DLD1 (cell line): ENCODE measurements around the gene CHERP.
"Not testable (repeated sequence)": the region's sequence is repeated elsewhere in the genome, so short reads cannot be mapped to it uniquely, and the experiment has no call there.

ENCODE experiments used
- in situ Hi-C: cut with HindIII; loops from 2 replicates; pipeline ENCODE4 v1.10.0; 2017; ENCODE audit warnings: low sequenced_read_pairs

CHERP gene

DNA sequence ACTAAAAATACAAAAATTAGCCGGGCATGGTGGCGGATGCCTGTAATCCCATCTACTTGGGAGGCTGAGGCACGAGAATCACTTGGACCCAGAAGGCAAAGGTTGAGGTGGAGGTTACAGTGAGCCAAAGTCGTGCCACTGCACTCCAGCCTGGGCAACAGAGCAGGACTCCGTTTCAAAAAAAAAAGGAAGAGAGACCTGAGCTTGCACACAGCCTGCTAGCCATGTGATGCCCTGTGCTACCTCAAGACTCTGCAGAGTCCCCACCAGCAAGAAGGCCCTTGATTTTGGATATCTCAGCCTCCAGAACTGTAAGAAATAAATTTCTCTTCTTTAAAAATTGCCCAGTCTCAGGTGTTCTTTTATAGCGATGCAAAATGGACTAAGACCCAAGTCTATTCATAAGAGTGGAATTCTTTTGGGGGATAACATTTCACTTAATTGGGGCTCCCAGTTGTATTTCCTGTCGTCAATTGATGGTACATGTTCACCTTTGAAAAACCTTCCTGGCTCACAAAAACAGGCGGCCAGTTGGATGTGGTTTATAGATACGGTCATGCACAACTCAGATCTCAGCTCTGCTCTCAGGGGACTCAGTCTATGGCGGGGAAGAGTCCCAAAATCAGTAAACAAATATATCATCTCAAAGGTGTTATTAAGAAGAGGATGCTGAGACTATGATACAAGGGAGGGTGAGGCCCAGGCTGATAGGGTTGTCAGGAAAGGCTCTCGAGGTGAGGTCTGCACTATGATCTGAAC, 2.4 kb upstream of the CHERP start:
- in situ Hi-C loops: no loop called here

DNA sequence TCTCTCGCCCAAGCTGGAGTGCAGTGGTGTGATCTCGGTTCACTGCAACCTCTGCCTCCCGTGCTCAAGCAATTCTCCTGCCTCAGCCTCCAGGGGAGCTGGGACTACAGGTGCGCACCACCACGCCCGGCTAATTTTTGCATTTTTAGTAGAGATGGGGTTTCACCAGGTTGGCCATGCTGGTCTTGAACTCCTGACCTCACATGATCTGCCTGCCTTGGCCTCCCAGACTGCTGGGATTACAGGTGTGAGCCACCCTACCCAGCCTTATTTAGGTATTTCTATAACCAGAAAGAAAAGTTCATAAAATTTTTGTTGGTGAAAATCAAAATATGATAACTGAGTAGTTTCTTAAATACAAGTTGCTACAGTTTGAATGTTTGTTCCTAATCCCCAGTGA, 1.5 kb upstream of the CHERP start:
- in situ Hi-C loops: not testable (repeated sequence)

DNA sequence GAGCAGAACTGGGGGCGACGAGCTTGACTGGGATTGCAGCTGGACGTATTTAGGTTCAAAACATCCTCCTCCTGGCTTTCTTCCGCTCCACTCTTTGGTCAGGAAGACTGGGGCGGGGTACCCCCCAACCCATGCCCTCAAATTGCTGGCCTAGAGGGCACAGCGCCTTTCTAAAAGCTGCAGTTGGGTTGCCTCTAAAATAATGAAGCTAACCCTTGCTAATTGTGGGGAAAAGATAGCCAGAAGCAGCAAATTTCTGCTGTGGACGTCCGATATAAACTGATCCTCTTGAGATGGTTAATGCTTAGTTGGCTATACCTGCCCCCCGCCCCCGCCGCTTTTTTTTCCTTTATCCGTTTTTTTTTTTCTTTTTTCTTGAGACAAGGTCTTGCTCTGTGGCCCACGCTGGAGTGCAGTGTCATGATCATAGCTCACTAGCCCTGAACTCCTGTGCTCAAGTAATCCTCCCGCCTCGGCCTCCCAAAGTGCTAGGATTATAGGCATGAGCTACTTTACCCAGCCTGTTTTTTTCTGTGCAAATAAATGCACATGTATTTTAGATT, 754 bp upstream of the CHERP start:
- in situ Hi-C loops: no loop called here

DNA sequence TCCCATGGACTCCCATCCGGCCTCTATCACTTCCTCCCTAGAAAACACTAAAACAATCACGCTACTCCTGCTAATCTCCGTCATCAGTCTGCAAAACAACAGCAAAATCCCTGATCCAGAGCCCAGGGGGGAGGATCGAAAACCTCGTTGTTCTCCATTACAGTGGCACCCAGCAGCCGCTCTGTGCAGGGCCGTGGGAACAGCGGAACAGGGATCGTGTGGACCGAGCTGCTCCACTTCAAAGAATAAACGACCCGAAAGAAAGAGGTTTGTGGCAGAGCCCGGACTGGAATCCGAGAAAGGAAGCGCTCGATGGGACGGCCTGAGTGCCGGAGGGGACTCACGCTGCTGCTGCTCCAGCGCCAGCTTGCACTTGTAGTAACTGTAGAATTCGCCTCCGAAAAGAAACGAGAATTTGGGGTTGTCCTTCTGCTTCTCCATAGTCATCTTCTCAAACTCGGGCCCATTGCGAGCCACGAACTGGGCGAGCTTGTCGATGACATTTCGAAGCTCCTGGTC, 652 bp downstream of the CHERP start:
- in situ Hi-C loops: no loop called here

DNA sequence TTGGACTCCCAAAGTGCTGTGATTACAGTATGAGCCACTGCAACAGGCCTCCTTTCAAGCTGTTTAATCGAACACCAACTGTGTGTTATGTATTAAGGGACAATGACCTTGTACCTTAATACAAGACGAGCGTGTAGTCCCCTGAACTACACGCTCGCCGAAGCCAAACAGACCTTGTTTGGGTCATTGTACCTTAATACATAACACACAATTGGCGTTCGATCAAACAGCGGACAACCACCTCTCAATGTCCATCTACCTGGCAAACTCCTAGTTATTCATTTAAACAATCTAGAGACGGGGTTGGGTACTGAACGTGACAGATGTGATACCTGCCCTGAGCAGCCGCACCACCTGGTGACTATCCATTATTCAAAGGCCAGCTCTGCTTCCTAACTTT, 1.3 kb downstream of the CHERP start:
- in situ Hi-C loops: no loop called here

DNA sequence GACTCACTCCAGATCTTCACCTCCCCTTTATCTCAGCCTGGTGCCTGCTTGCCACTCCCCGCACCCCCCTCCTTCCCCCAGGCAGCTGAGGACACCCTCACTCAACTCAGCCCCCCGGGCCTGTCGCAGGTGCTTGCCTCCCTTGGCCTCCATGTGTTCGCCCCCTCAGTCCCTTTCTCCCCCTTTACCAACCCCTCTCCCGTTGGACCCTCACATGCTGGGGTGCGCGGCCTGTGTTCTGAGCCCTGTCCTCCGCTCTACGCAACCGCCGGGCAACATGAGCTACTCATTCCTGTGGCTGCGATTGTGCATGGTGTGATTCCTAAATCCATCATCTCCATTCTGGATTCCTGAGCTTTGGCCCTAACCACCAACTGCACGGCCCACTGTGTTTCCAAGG, 5.1 kb downstream of the CHERP start:
- in situ Hi-C loops: no loop called here

DNA sequence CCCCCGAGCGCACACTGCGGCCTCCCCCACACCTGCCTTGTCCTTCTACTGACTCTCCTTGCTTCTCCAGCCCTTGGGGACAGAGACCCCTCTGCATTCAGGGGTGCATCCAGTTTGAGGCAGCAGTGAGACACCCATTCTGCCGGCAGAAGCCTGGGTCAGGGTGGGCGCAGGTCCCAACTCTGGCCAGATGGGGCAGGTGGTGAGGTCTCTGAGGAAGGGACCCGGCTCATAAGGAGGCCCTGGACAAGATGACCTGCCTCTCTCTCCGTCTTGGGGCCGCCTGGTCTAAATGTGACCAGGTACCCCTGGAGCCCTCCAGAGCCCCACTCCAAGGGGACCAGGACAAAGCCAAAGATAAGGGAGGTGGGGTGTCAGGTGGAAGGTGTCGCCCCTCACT, 6.1 kb downstream of the CHERP start:
- in situ Hi-C loops: no loop called here

DNA sequence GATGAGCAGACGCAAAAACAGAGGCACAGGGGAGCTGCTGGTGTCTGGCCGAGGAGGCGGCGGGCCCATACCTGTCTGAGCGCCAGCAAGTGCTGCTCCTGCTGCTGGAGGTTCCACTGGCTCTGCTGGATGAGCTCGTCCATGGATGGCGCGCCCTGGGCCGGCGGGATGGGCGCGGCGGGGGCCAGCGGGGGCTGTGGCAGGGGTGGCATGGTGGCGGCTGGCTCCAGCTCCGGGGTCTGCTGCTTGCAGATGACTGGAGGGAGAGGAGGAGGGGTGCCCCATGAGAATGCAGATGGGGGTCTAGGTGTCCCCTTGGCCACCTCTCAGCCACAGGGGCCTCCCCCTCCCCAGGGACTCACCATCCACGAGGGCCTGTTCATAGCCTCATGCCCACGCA, 6.9 kb downstream of the CHERP start:
- in situ Hi-C loops: no loop called here

DNA sequence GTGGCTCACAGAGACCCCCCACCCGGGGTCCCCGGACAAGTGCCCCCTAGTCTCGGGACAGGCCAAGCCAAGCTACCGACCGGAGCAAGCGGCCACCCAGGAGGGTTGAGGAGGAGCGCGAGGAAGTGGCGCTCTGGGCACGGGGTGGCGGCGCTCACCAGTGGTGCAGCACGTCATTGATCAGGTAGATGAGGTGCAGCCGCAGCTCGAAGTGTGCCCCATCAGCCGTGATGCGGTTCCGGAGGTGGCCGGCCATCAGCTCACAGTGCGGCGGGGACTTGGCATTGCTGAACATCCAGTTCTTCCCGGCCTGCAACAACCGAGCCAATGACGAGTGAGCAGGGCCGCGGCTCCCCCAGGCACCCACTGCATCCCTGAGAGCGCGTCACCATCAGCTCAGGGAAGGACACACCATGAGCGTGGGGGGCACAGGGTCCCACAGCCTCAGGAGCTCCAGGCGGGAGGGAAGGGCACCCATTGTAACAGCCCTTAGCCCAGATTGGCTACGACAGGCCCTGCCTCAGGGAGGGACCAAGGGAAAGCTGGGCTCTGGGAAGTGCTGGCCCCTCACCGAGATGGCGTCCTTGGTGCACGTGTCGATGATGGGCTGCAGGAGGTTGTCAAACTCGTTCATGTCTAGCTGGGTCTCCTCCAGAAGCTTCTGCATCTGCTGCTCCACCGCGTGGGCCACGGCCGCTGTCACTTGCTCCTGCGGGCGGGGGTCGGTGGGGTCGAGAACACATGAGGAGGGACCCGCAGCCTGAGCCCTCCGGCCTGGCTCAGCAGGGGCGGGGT, 9.6 kb downstream of the CHERP start:
- in situ Hi-C loops: no loop called here

DNA sequence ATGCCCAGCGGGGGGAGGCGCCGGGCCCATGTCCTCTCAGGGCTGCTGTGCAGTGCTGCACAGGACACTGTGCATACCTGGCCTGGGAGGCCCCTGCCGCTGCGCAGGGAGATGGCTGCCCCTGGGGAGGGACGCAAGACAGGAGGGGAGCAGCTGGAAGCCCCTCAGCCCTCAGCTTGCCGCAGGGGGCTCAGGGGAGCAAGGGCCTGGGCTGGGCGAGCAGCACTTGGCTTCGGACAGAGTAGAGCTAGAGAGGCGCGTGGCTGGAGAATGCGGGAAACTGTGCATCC, 10.9 kb downstream of the CHERP start:
- in situ Hi-C loops: no loop called here

DNA sequence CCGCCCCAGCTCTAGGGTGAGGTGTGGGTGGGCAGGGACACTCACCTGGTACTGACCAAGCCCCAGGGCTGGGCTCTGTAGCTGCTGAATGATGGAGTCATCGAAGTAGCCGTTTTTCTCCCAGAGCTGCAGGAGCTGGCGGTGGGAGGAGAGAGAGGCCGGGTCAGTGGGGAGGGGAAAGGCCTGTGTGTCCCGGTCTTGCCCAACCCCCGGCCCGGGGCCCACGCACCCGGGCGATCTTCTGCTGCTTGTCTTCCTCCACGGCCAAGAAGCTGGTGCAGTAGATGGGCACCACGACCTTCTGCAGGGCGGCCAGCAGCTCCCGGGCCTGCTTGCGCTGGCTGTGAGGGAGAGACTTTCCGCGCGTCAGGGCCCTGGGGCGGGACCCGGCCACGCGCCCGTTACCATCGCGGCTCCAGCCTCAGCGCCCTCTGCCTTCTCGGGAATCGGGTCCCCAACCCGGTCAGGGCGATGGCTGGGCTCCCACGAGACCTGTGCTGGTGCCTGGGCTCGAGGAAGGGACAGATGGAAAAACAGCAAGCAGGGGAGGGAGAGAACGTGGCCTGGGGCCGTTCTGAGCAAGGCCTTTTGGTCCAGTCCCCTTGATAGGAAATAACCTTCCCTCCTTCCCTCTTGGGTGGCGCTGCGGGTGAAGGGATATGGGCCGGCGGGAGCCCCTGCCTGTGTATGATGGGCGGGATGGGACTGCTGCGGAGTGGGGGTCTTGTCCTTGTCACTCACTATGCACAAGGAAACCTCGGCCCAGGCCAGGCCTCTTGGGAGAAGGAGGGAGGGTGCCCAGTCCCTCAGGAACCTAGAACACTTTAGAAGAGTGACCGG, 11.5 kb downstream of the CHERP start:
- in situ Hi-C loops: no loop called here

DNA sequence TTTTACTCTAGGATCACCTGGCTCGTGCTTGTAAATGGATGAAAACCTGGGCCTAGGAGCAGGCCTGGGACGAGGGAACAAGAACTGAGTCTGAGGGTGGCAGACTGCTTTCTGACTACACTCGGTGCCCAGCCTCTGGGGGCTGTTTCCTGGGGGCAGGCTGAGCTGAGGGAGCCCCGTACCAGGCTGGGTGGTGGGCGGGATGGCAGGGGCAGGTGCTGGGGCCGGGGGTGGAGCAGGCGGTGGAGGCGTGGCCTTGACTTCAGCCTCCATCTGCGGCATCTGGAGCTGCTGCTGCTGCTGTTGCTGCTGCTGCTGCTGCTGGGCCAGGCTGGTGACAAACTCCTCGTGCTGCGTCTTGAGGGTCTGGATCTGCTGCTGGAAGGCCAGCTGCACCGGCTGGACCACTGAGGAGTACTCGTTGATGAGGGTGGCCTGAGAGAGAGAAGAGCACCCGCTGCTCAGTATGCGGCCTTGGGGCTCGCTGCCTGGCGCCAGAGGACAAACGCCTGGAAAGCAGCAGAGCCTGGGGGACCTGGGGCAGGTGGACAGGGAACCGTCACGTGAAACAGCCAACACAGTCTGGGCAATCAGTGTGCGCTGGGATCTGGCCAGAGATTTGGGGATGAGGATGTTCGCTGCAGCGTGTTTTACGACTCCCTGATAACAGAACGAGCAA, 12.6 kb downstream of the CHERP start:
- in situ Hi-C loops: no loop called here

DNA sequence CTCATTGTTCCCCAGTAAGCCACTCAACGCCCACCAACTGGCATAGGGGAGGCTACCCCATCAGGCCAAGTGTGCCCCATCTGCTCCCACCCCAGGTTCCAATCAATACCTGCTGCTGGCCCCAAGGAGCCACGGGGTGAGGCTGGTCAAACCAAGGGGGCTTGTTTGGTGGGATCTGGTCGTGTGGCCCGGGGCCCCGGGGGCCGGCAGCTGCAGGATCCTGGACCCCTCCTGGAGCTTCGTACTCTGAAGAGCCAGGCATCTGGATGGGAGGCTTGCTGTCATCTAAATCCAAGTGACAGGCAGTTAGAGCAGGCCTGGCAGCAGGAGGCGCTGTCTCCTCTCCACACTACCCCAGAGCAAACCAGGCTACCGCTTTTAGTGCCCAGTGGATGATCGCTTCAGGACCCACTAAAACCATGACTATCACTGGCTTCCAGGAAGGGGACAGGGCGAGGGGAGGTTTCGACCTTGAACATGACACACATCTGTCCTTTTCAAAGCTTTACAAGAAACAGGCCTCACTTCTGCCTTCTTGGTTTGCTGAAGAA, 14.2 kb downstream of the CHERP start:
- in situ Hi-C loops: no loop called here

DNA sequence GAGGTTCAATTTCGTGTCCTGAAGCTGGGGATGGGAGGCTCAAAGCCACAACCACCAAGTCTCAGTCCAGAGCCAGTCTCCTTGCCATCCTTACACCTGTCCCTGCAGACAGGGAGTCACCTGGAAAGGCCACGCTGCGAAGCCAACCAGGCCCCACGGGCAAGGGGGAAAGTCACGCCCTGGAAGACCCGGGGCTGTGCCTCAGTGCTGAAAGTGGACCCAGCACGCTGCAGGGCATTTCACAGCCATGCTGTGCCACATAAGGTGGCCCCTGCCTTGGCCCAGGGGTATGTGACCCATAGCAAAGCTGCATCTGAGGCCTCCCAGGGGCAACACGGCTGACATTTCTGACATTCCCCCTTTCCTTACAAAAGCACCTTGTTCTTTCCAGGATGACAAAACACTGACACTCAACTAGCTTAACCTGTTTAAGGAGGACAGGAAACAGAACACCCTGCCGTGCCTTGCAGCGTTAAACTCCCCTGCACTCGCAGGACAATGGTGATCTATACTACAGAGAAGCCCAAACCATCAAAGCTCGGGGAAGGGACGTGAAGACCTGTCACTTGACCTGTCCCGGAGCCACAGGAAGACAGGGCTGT, 14.8 kb downstream of the CHERP start:
- in situ Hi-C loops: no loop called here

DNA sequence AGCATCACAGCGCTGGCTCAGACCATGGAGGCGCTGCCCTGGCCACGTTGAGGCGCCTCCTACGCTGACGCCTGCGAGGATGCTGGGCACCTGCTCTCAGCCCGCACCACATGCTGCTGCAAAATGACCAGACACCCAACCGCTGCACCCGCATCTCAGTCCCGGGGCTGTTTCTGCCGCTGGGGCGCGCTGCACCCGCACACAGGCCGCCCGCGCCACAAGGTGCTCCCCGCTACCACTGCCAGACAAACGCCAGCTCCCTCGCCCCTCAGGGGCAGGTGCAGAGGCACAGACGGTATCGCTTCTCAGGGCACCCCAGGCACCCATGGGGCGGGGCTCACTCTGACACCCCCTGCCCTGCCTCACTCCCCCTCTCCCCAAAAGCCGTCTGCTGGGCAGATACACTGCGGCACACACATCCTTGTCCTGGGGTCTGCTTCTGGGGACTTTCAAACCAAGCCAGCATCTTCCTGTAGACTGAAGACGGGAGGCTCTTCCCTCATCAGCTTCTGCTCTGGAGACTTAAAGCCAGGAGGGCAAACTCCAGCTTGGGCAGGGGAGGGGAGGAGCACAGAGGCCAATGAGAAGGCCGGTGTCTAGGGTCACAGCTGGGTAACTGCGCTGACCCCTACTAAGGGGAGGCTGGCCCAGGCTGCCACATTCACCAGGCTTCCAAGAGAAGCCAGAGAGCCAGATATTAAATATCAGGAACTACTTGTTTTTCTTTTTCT, 16.3 kb downstream of the CHERP start:
- in situ Hi-C loops: no loop called here

DNA sequence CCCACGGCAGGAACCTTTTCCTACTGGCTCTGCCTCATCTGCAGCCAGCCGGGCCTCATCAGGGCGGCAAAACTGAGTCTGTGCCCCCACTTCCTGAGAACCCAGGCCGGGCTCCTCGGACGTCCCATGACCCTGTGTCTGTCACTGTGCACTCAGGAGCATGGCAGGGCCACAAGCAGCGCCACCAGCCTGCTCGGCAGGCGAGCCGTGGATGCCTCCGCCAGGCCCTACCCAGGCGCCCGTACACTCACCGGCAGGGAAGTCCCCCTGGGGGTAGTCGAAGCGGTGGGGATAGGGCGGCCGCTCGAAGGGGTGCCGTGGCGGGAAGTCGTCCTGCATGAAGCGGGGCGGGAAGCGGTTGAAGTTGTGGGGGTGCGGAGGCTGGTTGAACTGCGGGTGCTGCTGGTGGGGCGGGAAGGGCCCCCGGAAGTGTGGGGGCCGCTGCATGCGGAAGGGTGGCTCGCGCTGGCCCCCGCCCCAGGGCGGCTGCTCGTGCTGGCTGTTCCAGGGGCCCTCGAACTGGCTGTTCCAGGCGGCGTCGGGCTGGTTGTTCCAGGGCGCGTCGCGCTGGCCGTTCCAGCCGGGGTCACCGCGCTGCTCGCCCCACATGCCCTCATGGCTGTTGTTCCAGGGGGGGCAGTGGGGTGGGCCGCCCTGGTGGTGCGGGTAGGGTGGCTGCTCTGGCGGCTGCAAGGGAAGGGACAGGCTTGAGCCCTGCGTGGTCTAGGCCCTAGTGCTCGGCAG, 17.1 kb downstream of the CHERP start:
- in situ Hi-C loops: no loop called here

DNA sequence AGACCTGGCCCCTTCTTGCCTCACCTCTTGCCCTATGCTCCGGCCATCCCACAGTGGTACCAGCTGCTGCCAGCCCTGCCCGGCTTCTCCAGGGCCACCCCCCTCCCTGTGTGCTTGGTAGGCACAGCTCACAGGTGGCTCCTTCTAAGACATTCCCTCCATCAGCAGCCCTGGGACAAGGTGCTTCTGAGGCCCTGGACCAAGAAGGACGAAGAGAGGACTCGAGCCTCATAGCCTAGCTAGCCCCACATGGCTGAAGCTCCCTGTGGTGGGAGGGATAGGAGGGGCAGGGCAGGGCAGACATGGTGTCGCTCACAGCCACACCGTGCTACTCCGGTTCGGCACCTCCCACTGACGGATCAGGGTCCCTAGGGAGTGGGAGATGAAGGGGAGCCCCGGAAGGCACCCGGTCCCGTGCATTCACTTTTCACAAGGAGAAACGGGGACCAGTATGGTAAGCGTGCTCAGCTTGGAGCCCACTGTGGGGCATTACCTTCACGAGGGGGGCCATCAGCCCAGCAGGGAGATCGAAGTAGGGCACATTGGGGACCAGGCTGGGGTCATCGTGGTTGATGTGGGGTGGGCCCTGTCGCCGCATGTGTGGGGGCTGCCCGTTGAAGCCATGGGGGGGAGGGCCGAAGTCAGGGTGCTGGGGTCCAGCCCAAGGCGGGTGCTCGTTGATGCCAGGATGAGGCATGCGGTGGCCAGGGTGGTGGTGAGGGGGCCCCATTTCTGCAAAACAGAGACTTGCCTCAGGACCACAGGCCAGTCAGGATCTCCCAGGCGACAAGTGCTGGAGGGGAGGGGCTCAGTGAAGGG, 19.5 kb downstream of the CHERP start:
- in situ Hi-C loops: no loop called here
